IPS-NIHi7 (cell line): Measurements from ENCODE around the gene HDGFL3.
"Not testable (repeated sequence)": the region's sequence is repeated elsewhere in the genome, so short reads cannot be mapped to it uniquely, and the experiment has no call there.

ENCODE experiments used
- DNase-seq: peaks from one replicate; pipeline ENCODE4 v3.0.0; 2012; ENCODE audit warnings: mixed read lengths; ENCODE audit errors: extremely low spot score

Gene HDGFL3

GRCh38 chr15:83207660-83208366, at the start of gene HDGFL3:
Gene HDGFL3 (minus strand): TSS chr15:83207823. CDS start chr15:83207414, 409 bp downstream.
- DNase-seq: peak; percentile 80

- no peak for DNase-seq
These were observed 43.2 kb upstream of the HDGFL3 start for GRCh38 chr15:83250781-83251180.

- no peak for DNase-seq
These were observed 41.4 kb upstream of the HDGFL3 start for GRCh38 chr15:83249030-83249343.

GRCh38 chr15:83248151-83249029, 40.8 kb upstream of the HDGFL3 start:
- peak; percentile 64 for DNase-seq

- no peak for DNase-seq
These were observed 36.0 kb upstream of the HDGFL3 start for GRCh38 chr15:83243634-83244033.

GRCh38 chr15:83230242-83230641, 22.6 kb upstream of the HDGFL3 start:
- DNase-seq: no peak

GRCh38 chr15:83225449-83225848, 17.8 kb upstream of the HDGFL3 start:
- DNase-seq: no peak

- not testable (repeated sequence) for DNase-seq
These were observed 14.2 kb upstream of the HDGFL3 start for GRCh38 chr15:83221781-83222180.

- DNase-seq: no peak
These were observed 11.4 kb upstream of the HDGFL3 start for GRCh38 chr15:83219026-83219425.

GRCh38 chr15:83215306-83215705, 7.7 kb upstream of the HDGFL3 start:
- DNase-seq: no peak

- DNase-seq: no peak
These were observed 3.0 kb upstream of the HDGFL3 start for GRCh38 chr15:83210619-83211018.

- peak; percentile 46 for DNase-seq
These were observed 1.7 kb upstream of the HDGFL3 start for GRCh38 chr15:83209333-83209732.

- DNase-seq: no peak
These were observed 691 bp upstream of the HDGFL3 start for GRCh38 chr15:83208367-83208661.

- DNase-seq: peak; percentile 69
These were observed 489 bp downstream of the HDGFL3 start for GRCh38 chr15:83207009-83207659.

- DNase-seq: peak; percentile 24
These were observed 1.1 kb downstream of the HDGFL3 start for GRCh38 chr15:83206526-83207008.

GRCh38 chr15:83205725-83206324, 1.8 kb downstream of the HDGFL3 start:
- DNase-seq: no peak

GRCh38 chr15:83204697-83205096, 2.9 kb downstream of the HDGFL3 start:
- DNase-seq: no peak

GRCh38 chr15:83203543-83203942, 4.1 kb downstream of the HDGFL3 start:
- DNase-seq: no peak

- no peak for DNase-seq
These were observed 7.0 kb downstream of the HDGFL3 start for GRCh38 chr15:83200589-83200988.

- DNase-seq: no peak
These were observed 7.5 kb downstream of the HDGFL3 start for GRCh38 chr15:83200162-83200561.

GRCh38 chr15:83199288-83199687, 8.3 kb downstream of the HDGFL3 start:
- no peak for DNase-seq

- DNase-seq: no peak
These were observed 9.1 kb downstream of the HDGFL3 start for GRCh38 chr15:83198476-83198875.
